ENCODE results near the gene GALNS.

The GALNS gene

GRCh38 chr16:88816736-88817535 lies 39.8 kb downstream of the GALNS start:
- Histone ChIP-seq H3K36me3 (ENCODE audit: insufficient read depth, low read length) (no peaks in the 10 kb centered on the region; the same call in 1 of the 2 replicates), H3K9ac (ENCODE audit: low read length) (no peak overlapping the region), H2AFZ (ENCODE audit: low read length) (no peak overlapping the region), H3K4me3 (ENCODE audit: low read depth, low read length, poor library complexity, severe bottlenecking) (no peak overlapping the region), H3K27ac (ENCODE audit: low read depth, low read length, poor library complexity, severe bottlenecking) (no peak overlapping the region), H4K20me1 (ENCODE audit: insufficient read depth, low read length) (no peaks in the 10 kb centered on the region), H3K4me2 (ENCODE audit: low read length) (no peak overlapping the region), H3K4me1 (ENCODE audit: insufficient read depth, low read length, severe bottlenecking) (peaks cover 3% of the 10 kb centered on the region), H3K27me3 (ENCODE audit: insufficient read depth, low read length) (peaks cover 7% of the 10 kb centered on the region; the same call in 1 of the 2 replicates), H3F3A (ENCODE audit: insufficient read depth, low read length) (no peaks in the 10 kb centered on the region), H3K79me2 (ENCODE audit: insufficient read depth, low read length) (no peaks in the 10 kb centered on the region), H3K9me3 (ENCODE audit: low read length) (0 out of 2 replicates have a peak, but pooled peaks cover 6% of the 10 kb centered on the region), H3K9me2 (ENCODE audit: low read depth, low read length) (no peaks in the 10 kb centered on the region)
- TF ChIP-seq CTCF (IDR thresholded peaks at IDR 0.05; ENCODE audit: low read length), result no peak

- H2AFZ ChIP-seq (ENCODE audit: low read length), result no peak overlapping the region
- no peaks in the 10 kb centered on the region; the same call in 1 of the 2 replicates for H3K36me3 ChIP-seq (ENCODE audit: insufficient read depth, low read length)
- H3K4me2 ChIP-seq (ENCODE audit: low read length), result no peak overlapping the region
- H3K9ac ChIP-seq (ENCODE audit: low read length), result no peak overlapping the region
- 0 out of 2 replicates have a peak, but pooled peaks cover 6% of the 10 kb centered on the region for H3K9me3 ChIP-seq (ENCODE audit: low read length)
- no peak overlapping the region for H3K27ac ChIP-seq (ENCODE audit: low read depth, low read length, poor library complexity, severe bottlenecking)
- TF ChIP-seq CTCF (IDR thresholded peaks at IDR 0.05; ENCODE audit: low read length), result peak; percentile 93
- no peak for TF ChIP-seq EZH2 (IDR thresholded peaks at IDR 0.05; ENCODE audit: borderline replicate concordance, low read length)
- no peak overlapping the region for H3K4me3 ChIP-seq (ENCODE audit: low read depth, low read length, poor library complexity, severe bottlenecking)
- no peaks in the 10 kb centered on the region for H3F3A ChIP-seq (ENCODE audit: insufficient read depth, low read length)
- H3K27me3 ChIP-seq (ENCODE audit: insufficient read depth, low read length), result peaks cover 7% of the 10 kb centered on the region; the same call in 1 of the 2 replicates
- no peaks in the 10 kb centered on the region for H4K20me1 ChIP-seq (ENCODE audit: insufficient read depth, low read length)
- H3K9me2 ChIP-seq (ENCODE audit: low read depth, low read length), result no peaks in the 10 kb centered on the region
- no peaks in the 10 kb centered on the region for H3K79me2 ChIP-seq (ENCODE audit: insufficient read depth, low read length)
- H3K4me1 ChIP-seq (ENCODE audit: insufficient read depth, low read length, severe bottlenecking), result peaks cover 4% of the 10 kb centered on the region
Observed at GRCh38 chr16:88815901-88816589, 40.7 kb downstream of the GALNS start.

- H3K4me3 ChIP-seq (ENCODE audit: low read depth, low read length, poor library complexity, severe bottlenecking), result no peak overlapping the region
- no peak overlapping the region for H3K9ac ChIP-seq (ENCODE audit: low read length)
- peaks cover 2% of the 10 kb centered on the region for H3K36me3 ChIP-seq (ENCODE audit: insufficient read depth, low read length)
- H3K27ac ChIP-seq (ENCODE audit: low read depth, low read length, poor library complexity, severe bottlenecking), result no peak overlapping the region
- no peaks in the 10 kb centered on the region for H3F3A ChIP-seq (ENCODE audit: insufficient read depth, low read length)
- H4K20me1 ChIP-seq (ENCODE audit: insufficient read depth, low read length), result no peaks in the 10 kb centered on the region
- peaks cover 12% of the 10 kb centered on the region for H3K4me1 ChIP-seq (ENCODE audit: insufficient read depth, low read length, severe bottlenecking)
- 0 out of 2 replicates have a peak, but pooled peaks cover 6% of the 10 kb centered on the region for H3K9me3 ChIP-seq (ENCODE audit: low read length)
- no peak overlapping the region for H2AFZ ChIP-seq (ENCODE audit: low read length)
- H3K79me2 ChIP-seq (ENCODE audit: insufficient read depth, low read length), result no peaks in the 10 kb centered on the region
- H3K9me2 ChIP-seq (ENCODE audit: low read depth, low read length), result no peaks in the 10 kb centered on the region
- TF ChIP-seq CTCF (IDR thresholded peaks at IDR 0.05; ENCODE audit: low read length), result no peak
- TF ChIP-seq EZH2 (IDR thresholded peaks at IDR 0.05; ENCODE audit: borderline replicate concordance, low read length), result no peak
- peaks cover 7% of the 10 kb centered on the region; the same call in 1 of the 2 replicates for H3K27me3 ChIP-seq (ENCODE audit: insufficient read depth, low read length)
- no peak overlapping the region for H3K4me2 ChIP-seq (ENCODE audit: low read length)
Observed at GRCh38 chr16:88815227-88815626, 41.5 kb downstream of the GALNS start.

Data from OCI-LY1 (cell line).